Endometrium (tissue), 2 donors: Measurements from ENCODE around the gene PKP2.

Experiments
- FAIRE-seq: peaks from 2 replicates; lab custom pipeline; 2012; peaks lifted over from hg19 to GRCh38; lab: Jason Lieb, UNC
- donor health status: control.
- donor health status: control.

Gene PKP2

DNA sequence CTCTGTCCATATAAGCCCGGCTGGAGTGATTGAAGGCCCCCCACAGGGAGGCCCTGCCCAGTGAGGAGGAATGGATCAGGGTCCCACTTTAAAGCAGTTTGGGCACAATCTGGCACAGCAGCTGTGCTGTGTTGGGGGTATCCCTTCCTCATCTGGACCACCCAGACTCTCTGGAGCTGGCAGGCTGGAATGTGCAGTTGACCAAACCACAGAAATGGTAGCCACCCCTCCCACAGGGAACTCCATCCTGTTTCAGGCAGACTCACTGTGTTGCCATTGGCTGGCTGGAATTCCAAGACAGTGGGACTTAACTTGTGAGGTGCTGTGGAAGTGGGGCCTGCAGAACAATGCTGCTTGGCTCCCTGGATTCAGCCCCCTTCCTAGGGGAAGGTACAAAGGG is 87.4 kb downstream of the PKP2 start:
- FAIRE-seq: no peak

- no peak for FAIRE-seq
Measured at GRCh38 chr12:32804301-32804700, 92.3 kb downstream of the PKP2 start.

GRCh38 chr12:32801269-32801980 is 95.2 kb downstream of the PKP2 start:
- no peak for FAIRE-seq

DNA sequence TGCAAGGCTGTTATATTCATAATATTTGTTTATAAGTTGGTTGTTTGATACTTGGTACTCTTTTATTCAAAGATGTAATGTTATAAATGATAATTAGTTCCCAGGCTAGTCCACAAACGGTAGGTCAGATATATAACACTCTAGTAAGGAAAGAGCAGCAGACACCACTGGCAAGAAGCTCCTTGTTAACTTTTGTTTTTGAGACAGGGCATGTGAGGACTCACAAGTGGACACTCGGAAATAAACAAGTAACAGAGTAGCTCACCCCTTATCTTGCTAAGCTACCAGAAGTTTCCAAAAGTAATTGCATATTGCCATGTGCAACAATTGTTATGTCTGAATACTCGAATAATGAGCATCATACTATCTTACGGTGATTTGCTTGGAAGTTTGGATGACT is 102.3 kb downstream of the PKP2 start:
- no peak for FAIRE-seq

DNA sequence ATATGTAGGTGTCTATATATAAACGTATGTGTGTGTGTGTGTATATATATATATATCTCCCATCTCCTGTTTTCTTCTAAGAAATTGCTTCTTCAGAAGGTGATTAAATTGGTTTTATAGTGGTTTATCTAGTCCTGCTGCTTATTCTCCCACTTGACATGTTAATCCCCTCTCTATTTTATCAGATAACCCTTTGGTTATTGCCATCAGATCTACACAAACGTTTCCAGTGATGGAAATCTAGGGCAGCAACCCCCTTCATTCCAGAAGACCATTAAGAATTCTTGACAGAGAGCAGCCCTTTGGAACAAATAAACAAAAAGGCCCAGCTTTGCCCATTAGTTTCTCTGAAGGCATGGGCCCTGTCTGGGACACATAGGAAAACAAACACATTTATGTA is 106.7 kb downstream of the PKP2 start:
- FAIRE-seq: no peak

- FAIRE-seq: no peak
Measured at GRCh38 chr12:32789446-32789845, 107.1 kb downstream of the PKP2 start.

DNA sequence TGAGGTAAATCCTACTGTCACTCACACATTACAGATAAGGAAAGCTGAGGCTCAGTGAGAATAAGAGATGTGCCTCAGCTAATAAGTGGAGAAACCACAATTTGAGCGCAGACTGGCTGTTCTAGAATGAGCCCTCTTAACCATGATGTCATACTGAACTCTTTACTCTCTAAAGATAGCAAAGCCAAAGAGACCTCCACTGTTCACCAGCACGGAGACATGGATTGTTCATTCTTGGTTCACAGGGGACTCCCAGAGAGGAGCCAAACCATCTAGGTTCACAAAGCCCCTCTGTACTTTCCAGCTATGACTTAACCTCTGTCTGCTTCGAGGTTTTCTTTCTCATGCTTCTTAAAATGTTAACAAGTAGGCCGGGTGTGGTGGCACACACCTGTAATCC is 108.2 kb downstream of the PKP2 start:
- FAIRE-seq: no peak

- no peak for FAIRE-seq
Measured at GRCh38 chr12:32785557-32785956, 111.0 kb downstream of the PKP2 start.

DNA sequence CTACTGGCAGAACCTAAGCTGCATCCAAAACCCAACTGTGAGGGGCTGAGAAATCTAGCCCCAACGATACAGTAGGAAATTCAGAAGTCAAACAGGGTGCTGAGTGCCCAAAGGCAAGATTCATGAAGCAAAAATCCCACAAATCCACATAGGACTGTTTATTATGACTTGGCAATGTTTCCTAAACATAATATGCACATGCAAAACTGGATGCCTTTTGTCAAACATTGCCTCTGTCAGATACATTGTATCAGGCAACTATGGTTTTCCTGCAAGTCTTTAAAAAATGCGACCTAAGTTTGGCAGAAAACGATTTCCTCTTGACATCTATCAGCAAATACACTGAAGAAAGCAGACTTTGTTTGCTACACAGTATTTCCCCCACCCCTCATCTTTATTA is 113.5 kb downstream of the PKP2 start:
- FAIRE-seq: no peak

GRCh38 chr12:32780071-32780470 is 116.5 kb downstream of the PKP2 start:
- FAIRE-seq: no peak

GRCh38 chr12:32777691-32778175 is 118.8 kb downstream of the PKP2 start:
- no peak for FAIRE-seq

GRCh38 chr12:32777159-32777558 is 119.4 kb downstream of the PKP2 start:
- no peak for FAIRE-seq

DNA sequence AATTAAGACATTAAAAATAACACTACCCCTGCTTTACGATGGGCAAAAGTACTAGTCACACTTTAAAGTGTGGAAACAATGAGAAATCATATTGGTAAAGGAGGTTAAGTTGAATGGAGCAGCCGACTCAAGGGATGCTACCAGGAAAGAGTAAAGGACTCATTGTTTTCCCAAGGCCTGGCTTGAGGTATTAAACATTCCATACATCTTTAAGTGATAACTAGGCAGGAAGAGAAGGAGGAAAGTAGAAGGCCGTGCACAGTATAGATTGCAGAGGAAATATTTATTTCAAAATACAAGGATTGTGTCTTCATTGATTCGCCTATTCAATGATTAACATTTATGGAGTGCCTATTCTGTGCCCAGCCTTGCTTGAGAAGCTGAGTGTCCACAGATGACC is 120.3 kb downstream of the PKP2 start:
- no peak for FAIRE-seq

DNA sequence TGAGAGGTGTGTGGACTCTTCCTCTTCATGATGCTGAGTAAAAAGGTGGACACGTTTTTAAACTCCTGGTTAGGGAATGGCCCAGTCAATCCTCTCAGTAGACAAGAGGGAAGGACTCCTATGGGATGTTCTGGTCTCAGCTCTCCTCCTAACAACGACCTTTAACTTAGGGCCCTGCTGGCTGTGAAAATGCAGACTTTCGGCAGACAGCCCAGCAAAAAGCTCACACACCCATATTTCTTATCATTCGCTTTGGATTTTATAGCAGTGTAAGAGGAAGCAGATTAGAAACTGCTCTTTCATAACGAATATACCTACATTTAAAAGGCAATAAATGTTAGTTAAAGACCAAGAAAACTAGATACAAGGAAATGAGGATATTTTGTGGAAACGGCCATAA is 122.9 kb downstream of the PKP2 start:
- FAIRE-seq: no peak

- no peak for FAIRE-seq
Measured at GRCh38 chr12:32770141-32770540, 126.4 kb downstream of the PKP2 start.

GRCh38 chr12:32768518-32768917 is 128.1 kb downstream of the PKP2 start:
- no peak for FAIRE-seq

DNA sequence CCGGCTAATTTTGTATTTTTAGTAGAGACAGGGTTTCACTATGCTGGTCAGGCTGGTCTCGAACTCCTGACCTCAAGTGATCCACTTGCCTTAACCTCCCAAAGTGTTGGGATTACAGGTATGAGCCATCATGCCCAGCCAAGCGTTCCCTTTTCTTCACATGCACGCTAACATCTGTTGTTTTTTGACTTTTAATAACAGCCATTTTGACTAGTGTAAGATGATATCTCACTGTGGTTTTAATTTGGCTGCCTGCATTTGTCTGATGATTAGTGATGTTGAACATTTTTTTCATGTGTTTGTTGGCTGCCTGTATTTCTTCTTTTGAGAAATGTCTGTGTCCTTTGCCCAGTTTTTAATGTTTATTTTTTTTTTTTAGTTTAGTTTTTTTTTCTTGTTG is 130.7 kb downstream of the PKP2 start:
- FAIRE-seq: peak; percentile 98

- no peak for FAIRE-seq
Measured at GRCh38 chr12:32761716-32762115, 134.9 kb downstream of the PKP2 start.

DNA sequence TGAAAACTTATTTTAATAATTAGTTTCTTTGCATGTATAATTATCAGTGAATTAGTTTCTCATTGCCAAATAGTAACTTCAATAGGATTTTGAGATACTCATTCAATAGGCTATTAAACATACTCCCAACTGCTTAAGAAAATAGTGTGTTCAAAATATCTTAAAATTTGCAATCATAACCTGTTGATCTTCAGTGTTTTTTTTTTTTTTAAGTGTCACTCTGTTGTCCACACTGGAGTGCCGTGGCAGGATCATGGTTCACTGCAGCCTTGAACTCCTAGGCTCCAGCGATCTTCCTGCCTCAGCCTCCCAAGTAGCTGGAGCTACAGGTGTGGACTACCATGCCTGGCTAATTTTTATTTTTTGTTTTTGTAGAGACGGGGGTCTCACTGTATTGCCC is 139.4 kb downstream of the PKP2 start:
- FAIRE-seq: no peak

GRCh38 chr12:32756476-32757066 is 140.0 kb downstream of the PKP2 start:
- FAIRE-seq: no peak

DNA sequence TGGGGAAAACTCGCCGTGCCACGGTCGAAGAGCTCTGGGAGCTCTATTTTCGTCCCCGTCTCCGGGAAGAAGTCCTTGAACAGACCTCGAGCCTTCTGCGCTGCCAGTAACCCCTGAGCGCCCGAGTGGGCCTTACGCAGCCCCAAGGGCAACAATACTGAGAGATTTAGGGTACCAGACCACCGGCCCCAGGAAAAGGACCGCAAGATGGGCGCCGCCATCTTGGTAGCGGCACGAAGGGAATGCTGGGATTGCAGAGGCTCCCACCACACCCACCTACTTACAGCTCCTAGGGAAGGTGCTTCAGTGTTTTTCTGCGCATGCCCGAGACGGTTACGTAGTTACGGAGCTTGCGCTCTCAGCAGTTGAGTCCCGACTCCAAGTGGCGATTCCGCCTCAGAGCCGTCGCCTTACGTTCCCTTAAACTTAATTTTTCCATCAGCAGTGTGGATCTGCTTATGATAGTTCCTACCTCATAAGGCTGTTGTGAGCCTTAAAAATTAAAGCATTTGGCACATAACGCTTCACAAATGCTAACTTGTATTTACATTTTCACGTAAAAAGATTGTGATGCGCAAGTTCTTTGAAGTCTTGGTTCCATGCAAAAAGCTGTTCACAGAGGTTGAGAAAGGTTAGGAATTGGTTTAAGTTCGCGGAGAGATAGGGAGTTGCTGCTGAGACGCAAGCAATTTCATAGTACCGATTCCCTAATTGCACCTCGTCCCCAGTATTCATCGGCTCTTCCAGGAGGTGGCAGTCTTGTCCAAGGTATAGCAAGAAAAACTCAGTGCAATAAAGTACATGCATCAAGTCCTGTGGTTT is 140.7 kb downstream of the PKP2 start, which contains the start of gene YARS2:
YARS2 (minus strand) TSS at position 244 of the 822 bp plus-strand sequence; CDS start at position 221, 23 bp downstream.
- peak; percentile 87 for FAIRE-seq

GRCh38 chr12:32755051-32755653 is 141.4 kb downstream of the PKP2 start:
- FAIRE-seq: no peak

- FAIRE-seq: no peak
Measured at GRCh38 chr12:32754111-32754510, 142.5 kb downstream of the PKP2 start.
